OCI-LY1 (cell line): Measurements from ENCODE around the gene UIMC1.

ENCODE experiments used
- H2AFZ ChIP-seq: fragments of 200-600 bp; sonication (generic), shearing (Covaris generic); 2 replicates; pipeline ENCODE4 v1.6.0; 2014; ENCODE audit warnings: antibody characterized with exemption, mild to moderate bottlenecking, low read length
- H3F3A ChIP-seq: fragments of 200-600 bp; sonication (generic), shearing (Covaris generic); 2 replicates; pipeline ENCODE4 v1.6.0; 2014; ENCODE audit warnings: mild to moderate bottlenecking, antibody characterized with exemption, low read length, moderate library complexity; ENCODE audit not compliant: insufficient read depth
- H3K27ac ChIP-seq: fragments of 200-600 bp; sonication (generic); 2 replicates; pipeline ENCODE4 v1.5.1; 2014; ENCODE audit warnings: low read length, mixed run types, mild to moderate bottlenecking, low read depth; ENCODE audit not compliant: poor library complexity, severe bottlenecking
- H3K27me3 ChIP-seq: fragments of 200-600 bp; sonication (generic); 2 replicates; pipeline ENCODE4 v1.6.0; 2014; ENCODE audit warnings: antibody characterized with exemption, mild to moderate bottlenecking, low read length, moderate library complexity; ENCODE audit not compliant: insufficient read depth
- H3K36me3 ChIP-seq: fragments of 200-600 bp; sonication (generic); 2 replicates; pipeline ENCODE4 v1.6.1; 2014; ENCODE audit warnings: mild to moderate bottlenecking, antibody characterized with exemption, low read length, moderate library complexity, mixed read lengths; ENCODE audit not compliant: insufficient read depth
- H3K4me1 ChIP-seq: fragments of 200-600 bp; sonication (generic); 2 replicates; pipeline ENCODE4 v1.5.1; 2014; ENCODE audit warnings: mild to moderate bottlenecking, low read length, moderate library complexity; ENCODE audit not compliant: insufficient read depth, severe bottlenecking
- H3K4me2 ChIP-seq: fragments of 200-600 bp; sonication (generic), shearing (Covaris generic); 2 replicates; pipeline ENCODE4 v1.6.1; 2014; ENCODE audit warnings: low read length
- H3K4me3 ChIP-seq: fragments of 200-600 bp; sonication (generic); 2 replicates; pipeline ENCODE4 v1.5.1; 2014; ENCODE audit warnings: low read length, low read depth, mild to moderate bottlenecking, mixed read lengths; ENCODE audit not compliant: poor library complexity, severe bottlenecking
- H3K79me2 ChIP-seq: fragments of 200-600 bp; shearing (Covaris generic); 2 replicates; pipeline ENCODE4 v1.6.1; 2016; ENCODE audit warnings: mixed run types, low read length, mixed read lengths; ENCODE audit not compliant: insufficient read depth
- H3K9ac ChIP-seq: fragments of 200-600 bp; sonication (generic), shearing (Covaris generic); 2 replicates; pipeline ENCODE4 v1.6.1; 2014; ENCODE audit warnings: mild to moderate bottlenecking, low read length, mixed read lengths
- H3K9me2 ChIP-seq: fragments of 200-600 bp; sonication (generic), shearing (Covaris generic); 2 replicates; pipeline ENCODE4 v1.6.1; 2014; ENCODE audit warnings: low read depth, mild to moderate bottlenecking, low read length, mixed read lengths
- H3K9me3 ChIP-seq: fragments of 200-600 bp; shearing (Covaris generic); 2 replicates; pipeline ENCODE4 v1.6.1; 2014; ENCODE audit warnings: low read length, mixed read lengths
- H4K20me1 ChIP-seq: fragments of 200-600 bp; sonication (generic), shearing (Covaris generic); 2 replicates; pipeline ENCODE4 v1.6.0; 2016; ENCODE audit warnings: mild to moderate bottlenecking, low read length; ENCODE audit not compliant: insufficient read depth
- EZH2 ChIP-seq: fragments of 200-600 bp; sonication (generic), shearing (Covaris generic); IDR thresholded peaks from 2 replicates; pipeline ENCODE4 v1.8.0; 2017; ENCODE audit warnings: borderline replicate concordance, mixed run types, mild to moderate bottlenecking, antibody characterized with exemption, low read length, moderate library complexity, mixed read lengths
- TF ChIP-seq, protein P1 (sequence below): fragments of 200-600 bp; sonication (generic), shearing (Covaris generic); IDR thresholded peaks from 2 replicates; pipeline ENCODE4 v1.5.1; 2017; ENCODE audit warnings: mild to moderate bottlenecking, antibody characterized with exemption, low read length, moderate library complexity, mixed read lengths

Gene UIMC1

DNA sequence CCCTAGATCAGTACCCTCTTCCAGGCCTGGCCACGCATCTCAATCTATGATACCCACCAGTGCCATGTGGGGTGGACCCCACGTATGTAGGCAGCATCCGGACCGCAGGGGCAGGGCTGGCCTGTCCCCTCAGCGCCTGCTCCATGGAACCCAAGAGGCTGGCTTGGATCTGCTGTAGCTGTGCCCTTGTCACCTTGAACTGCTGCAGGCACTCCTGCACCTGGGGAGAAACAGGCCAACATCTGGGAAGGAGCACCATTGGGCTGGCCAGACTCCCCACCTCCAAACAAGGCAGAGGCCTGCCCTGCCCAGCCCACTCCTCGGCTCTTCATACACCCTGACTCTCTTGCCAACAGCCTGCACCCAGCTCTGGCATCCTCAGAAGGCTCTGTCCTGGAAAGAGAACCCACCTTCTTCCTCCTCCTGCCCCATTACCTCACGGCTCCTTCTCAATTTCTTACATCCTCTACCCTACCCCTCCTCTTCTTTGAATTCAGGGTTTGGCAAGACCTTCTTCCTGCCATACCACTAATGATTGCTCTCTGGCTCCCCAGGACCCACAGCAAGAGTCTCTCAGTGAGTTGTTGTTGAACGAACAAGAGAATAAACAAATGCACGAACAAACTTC, 115.1 kb downstream of the UIMC1 start:
- H3K9me3 ChIP-seq, result no peaks in the 10 kb centered on the region
- H3K27me3 ChIP-seq, result no peaks in the 10 kb centered on the region; the same call in 1 of the 2 replicates
- TF ChIP-seq, protein P1, sequence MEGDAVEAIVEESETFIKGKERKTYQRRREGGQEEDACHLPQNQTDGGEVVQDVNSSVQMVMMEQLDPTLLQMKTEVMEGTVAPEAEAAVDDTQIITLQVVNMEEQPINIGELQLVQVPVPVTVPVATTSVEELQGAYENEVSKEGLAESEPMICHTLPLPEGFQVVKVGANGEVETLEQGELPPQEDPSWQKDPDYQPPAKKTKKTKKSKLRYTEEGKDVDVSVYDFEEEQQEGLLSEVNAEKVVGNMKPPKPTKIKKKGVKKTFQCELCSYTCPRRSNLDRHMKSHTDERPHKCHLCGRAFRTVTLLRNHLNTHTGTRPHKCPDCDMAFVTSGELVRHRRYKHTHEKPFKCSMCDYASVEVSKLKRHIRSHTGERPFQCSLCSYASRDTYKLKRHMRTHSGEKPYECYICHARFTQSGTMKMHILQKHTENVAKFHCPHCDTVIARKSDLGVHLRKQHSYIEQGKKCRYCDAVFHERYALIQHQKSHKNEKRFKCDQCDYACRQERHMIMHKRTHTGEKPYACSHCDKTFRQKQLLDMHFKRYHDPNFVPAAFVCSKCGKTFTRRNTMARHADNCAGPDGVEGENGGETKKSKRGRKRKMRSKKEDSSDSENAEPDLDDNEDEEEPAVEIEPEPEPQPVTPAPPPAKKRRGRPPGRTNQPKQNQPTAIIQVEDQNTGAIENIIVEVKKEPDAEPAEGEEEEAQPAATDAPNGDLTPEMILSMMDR, result no peak
- no peak for TF ChIP-seq EZH2
- no peaks in the 10 kb centered on the region for H3K4me1 ChIP-seq
- H3K9me2 ChIP-seq, result no peaks in the 10 kb centered on the region
- no peak overlapping the region for H2AFZ ChIP-seq
- H3K4me2 ChIP-seq, result no peak overlapping the region
- H4K20me1 ChIP-seq, result no peaks in the 10 kb centered on the region
- H3K9ac ChIP-seq, result no peak overlapping the region
- H3K36me3 ChIP-seq, result no peaks in the 10 kb centered on the region
- no peak overlapping the region for H3K4me3 ChIP-seq
- no peaks in the 10 kb centered on the region for H3K79me2 ChIP-seq
- H3K27ac ChIP-seq, result no peak overlapping the region
- no peaks in the 10 kb centered on the region for H3F3A ChIP-seq

DNA sequence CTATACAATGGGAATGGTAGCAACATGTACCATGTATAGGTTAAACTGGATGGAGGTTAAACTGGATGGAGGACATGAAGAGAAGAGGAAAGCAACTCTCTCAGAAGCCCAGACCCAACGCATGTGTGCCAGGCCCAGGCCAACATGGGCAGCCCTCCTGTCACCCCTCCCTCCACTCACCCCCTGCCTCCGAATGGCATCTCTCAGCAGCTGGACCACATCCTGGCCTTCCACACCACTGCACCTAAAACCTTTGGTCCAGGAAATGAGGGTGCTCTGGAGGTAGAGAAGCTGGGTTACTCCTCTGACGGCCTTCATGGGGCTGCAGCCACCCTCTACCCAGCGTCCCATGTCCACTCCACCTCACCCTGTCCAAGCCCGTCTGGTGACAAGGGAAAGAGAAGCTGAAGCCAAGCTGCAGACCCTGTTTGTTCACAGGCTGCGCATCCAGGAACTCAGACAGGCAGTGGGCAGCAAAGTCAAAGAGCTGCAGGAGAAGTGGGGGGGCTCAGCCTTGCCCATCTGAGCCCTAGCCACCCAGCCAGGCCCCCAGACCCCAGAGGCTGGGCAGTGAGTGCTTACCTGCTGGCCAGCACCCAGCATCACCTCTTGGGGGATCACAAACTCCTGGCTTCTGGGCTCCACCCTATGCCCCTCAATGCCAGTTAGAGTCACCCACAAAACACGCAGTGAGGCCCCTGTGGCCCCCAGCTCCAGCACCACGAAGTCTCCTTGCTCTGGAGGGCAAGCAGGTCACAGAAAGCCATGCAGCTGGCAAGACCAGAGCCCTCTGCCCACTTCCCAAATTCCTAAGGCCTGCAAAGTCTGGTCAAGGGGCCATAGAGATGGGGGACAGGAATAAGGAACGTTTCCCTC, 115.9 kb downstream of the UIMC1 start:
- no peak overlapping the region for H2AFZ ChIP-seq
- H3K9ac ChIP-seq, result no peak overlapping the region
- H3K4me3 ChIP-seq, result no peak overlapping the region
- H3K27me3 ChIP-seq, result no peaks in the 10 kb centered on the region; the same call in 1 of the 2 replicates
- no peaks in the 10 kb centered on the region for H3K79me2 ChIP-seq
- TF ChIP-seq, protein P1, result no peak
- no peak for TF ChIP-seq EZH2
- H3F3A ChIP-seq, result no peaks in the 10 kb centered on the region
- no peaks in the 10 kb centered on the region for H3K4me1 ChIP-seq
- H3K36me3 ChIP-seq, result no peaks in the 10 kb centered on the region
- no peaks in the 10 kb centered on the region for H4K20me1 ChIP-seq
- H3K27ac ChIP-seq, result no peak overlapping the region
- H3K9me3 ChIP-seq, result no peaks in the 10 kb centered on the region
- H3K4me2 ChIP-seq, result no peak overlapping the region
- no peaks in the 10 kb centered on the region for H3K9me2 ChIP-seq

DNA sequence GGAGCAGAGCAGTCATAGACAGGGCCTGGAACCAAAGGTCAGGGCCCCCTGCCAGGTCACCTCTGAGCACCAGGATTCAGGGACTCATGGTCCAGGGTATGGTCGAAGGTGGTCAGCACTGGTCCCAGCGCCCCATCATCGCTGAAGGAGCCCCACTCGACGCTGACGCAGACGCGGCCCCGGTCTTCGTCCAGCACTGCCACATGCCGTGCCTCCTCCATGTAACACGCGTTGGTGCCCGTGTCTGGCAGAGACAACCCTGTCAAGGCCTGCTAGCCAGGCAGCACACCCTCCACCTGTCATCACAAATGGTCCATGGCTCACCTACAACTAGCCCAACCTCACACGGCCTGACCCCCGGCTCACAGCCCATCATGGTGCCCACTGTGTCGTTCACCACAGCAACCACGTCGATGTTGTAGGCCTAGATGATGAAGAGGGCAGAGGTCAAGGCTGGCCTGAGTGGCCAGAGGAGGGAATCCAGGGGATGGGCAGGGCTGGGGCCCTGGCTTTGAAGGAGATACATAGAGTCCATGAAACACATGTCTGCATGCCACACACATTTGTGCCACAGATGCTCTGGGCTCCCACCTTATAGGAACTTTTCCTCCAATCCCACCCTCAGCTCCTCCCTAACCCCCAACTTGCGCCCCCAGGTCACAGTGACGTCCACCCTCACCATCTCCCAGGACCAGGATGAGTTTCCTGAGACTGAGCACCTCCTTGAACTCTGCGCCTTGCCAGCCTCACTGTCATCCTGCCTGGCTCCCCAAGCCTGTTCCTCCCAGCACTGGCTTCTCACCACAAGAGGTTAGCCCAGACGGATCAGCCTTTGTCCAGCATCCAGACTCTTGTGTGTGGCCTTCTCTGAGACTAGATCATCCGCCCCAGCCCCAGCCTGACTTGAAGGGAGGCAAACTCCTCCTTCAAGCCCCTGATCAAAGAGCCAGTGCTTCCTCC, 117.0 kb downstream of the UIMC1 start:
- no peak overlapping the region for H3K4me3 ChIP-seq
- no peaks in the 10 kb centered on the region for H3K9me2 ChIP-seq
- H3K4me1 ChIP-seq, result no peaks in the 10 kb centered on the region
- H3K27me3 ChIP-seq, result no peaks in the 10 kb centered on the region; the same call in 1 of the 2 replicates
- no peak for TF ChIP-seq EZH2
- TF ChIP-seq, protein P1, result no peak
- H3K79me2 ChIP-seq, result no peaks in the 10 kb centered on the region
- H3K36me3 ChIP-seq, result no peaks in the 10 kb centered on the region
- no peaks in the 10 kb centered on the region for H3F3A ChIP-seq
- no peak overlapping the region for H3K9ac ChIP-seq
- H3K4me2 ChIP-seq, result no peak overlapping the region
- no peak overlapping the region for H3K27ac ChIP-seq
- H3K9me3 ChIP-seq, result no peaks in the 10 kb centered on the region
- no peak overlapping the region for H2AFZ ChIP-seq
- no peaks in the 10 kb centered on the region for H4K20me1 ChIP-seq
